ENCODE measurements around the gene KCNJ15.

KCNJ15 gene

GRCh38 chr21:38256599-38257302 lies at the start of gene KCNJ15:
Gene KCNJ15, plus strand, starts transcription at chr21:38256991. Its CDS starts 42,271 bp downstream, at chr21:38299262.
- no peaks in the 10 kb centered on the region for H3K36me3 Mint-ChIP-seq (ENCODE audit: low read depth)
- peaks cover 2% of the 10 kb centered on the region for H3K27me3 Mint-ChIP-seq
- H3K4me1 Mint-ChIP-seq (ENCODE audit: low read depth) = peaks cover 57% of the 10 kb centered on the region
- intact Hi-C loops (cut with micrococcal nuclease) = no loop called here
- no peaks in the 10 kb centered on the region for H3K9me3 Mint-ChIP-seq
- no peak within 1 kb of the TSS for H3K4me3 Mint-ChIP-seq
- no peak within 1 kb of the TSS for H3K27ac Mint-ChIP-seq

GRCh38 chr21:38208118-38208517 lies 48.7 kb upstream of the KCNJ15 start:
- H3K4me1 Mint-ChIP-seq (ENCODE audit: low read depth) = peaks cover 38% of the 10 kb centered on the region
- H3K27ac Mint-ChIP-seq = peak overlapping the region; percentile 16
- peaks cover 58% of the 10 kb centered on the region for H3K27me3 Mint-ChIP-seq
- peaks cover 26% of the 10 kb centered on the region for H3K9me3 Mint-ChIP-seq
- H3K36me3 Mint-ChIP-seq (ENCODE audit: low read depth) = peaks cover 8% of the 10 kb centered on the region
- H3K4me3 Mint-ChIP-seq = no peak overlapping the region
- intact Hi-C loops (cut with micrococcal nuclease) = no loop called here

GRCh38 chr21:38211321-38211720 lies 45.5 kb upstream of the KCNJ15 start:
- Mint-ChIP-seq H3K4me3 (no peak overlapping the region), H3K27ac (no peak overlapping the region), H3K27me3 (peaks cover 39% of the 10 kb centered on the region), H3K36me3 (ENCODE audit: low read depth) (peaks cover 8% of the 10 kb centered on the region), H3K4me1 (ENCODE audit: low read depth) (peaks cover 26% of the 10 kb centered on the region), H3K9me3 (peaks cover 26% of the 10 kb centered on the region)
- intact Hi-C loops (cut with micrococcal nuclease) = no loop called here

GRCh38 chr21:38212706-38213105 lies 44.1 kb upstream of the KCNJ15 start:
- Mint-ChIP-seq H3K27me3 (peaks cover 28% of the 10 kb centered on the region), H3K36me3 (ENCODE audit: low read depth) (peaks cover 8% of the 10 kb centered on the region), H3K27ac (no peak overlapping the region), H3K4me1 (ENCODE audit: low read depth) (peaks cover 19% of the 10 kb centered on the region), H3K4me3 (no peak overlapping the region), H3K9me3 (peaks cover 26% of the 10 kb centered on the region)
- intact Hi-C loops (cut with micrococcal nuclease) = no loop called here

DNA sequence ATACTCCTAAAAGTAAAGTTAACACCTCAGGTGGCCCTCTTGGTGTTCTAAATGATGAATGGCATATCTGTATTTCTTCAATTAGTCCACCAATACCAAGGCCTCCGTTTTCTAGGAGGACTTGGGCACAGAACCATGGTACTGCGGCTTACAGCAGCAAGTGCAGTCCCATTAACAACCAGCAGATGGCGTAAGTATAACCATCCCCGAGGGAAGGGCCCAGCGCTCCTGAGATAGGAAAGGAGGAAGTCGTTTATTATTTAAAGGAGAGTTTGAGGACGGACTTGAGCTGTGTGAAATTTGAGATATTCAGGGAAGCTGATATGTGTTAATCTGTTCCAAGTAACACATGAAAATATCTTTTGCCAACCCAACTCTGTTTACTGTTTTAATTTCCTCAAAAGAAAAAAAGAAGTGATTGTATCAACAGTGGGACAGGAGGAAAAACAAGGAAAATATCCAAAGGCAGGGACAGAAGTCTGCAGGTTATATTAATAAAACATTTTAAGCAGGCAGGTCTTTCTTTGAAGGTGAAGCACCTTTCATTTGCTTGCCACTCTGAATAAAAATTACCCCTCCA lies 37.7 kb upstream of the KCNJ15 start:
- Mint-ChIP-seq H3K27ac (no peak overlapping the region), H3K4me1 (ENCODE audit: low read depth) (peaks cover 32% of the 10 kb centered on the region), H3K27me3 (peaks cover 2% of the 10 kb centered on the region), H3K36me3 (ENCODE audit: low read depth) (peaks cover 38% of the 10 kb centered on the region), H3K9me3 (peaks cover 42% of the 10 kb centered on the region), H3K4me3 (no peak overlapping the region)
- intact Hi-C loops (cut with micrococcal nuclease) = loop anchor here (1.0 to 5.0 kb wide), 2 partner anchors 47 to 133 kb away; no protein-coding TSS in a partner anchor

DNA sequence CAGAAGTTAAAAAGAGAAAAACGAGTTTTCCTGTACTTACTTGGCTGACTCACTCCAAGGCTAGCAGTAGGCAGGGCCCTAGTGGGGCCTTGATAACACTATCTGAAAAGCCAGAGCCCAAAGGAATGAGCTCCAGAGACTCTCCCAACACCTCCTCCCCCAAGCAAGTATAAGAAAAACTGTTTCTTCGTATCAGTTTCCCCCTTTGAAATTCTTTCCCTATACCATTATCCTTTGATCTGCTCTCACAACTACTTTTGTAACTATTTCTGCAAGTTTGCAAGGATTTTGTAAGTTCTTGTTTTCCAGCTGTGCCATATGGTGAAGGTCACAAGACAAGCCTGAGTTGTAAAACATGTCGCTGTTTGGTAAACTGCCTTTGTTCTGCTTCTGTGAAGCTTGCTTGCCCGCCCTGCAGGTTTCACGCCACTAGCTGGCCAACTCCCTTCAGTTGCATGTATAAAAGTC lies 36.5 kb upstream of the KCNJ15 start:
- peaks cover 40% of the 10 kb centered on the region for H3K36me3 Mint-ChIP-seq (ENCODE audit: low read depth)
- peaks cover 54% of the 10 kb centered on the region for H3K9me3 Mint-ChIP-seq
- peaks cover 32% of the 10 kb centered on the region for H3K4me1 Mint-ChIP-seq (ENCODE audit: low read depth)
- intact Hi-C loops (cut with micrococcal nuclease) = no loop called here
- H3K27ac Mint-ChIP-seq = no peak overlapping the region
- peaks cover 2% of the 10 kb centered on the region for H3K27me3 Mint-ChIP-seq
- no peak overlapping the region for H3K4me3 Mint-ChIP-seq

GRCh38 chr21:38221594-38221993 lies 35.2 kb upstream of the KCNJ15 start:
- Mint-ChIP-seq H3K27ac (no peak overlapping the region), H3K4me3 (no peak overlapping the region), H3K27me3 (no peaks in the 10 kb centered on the region), H3K9me3 (peaks cover 67% of the 10 kb centered on the region), H3K4me1 (ENCODE audit: low read depth) (peaks cover 32% of the 10 kb centered on the region), H3K36me3 (ENCODE audit: low read depth) (peaks cover 44% of the 10 kb centered on the region)
- intact Hi-C loops (cut with micrococcal nuclease) = no loop called here

DNA sequence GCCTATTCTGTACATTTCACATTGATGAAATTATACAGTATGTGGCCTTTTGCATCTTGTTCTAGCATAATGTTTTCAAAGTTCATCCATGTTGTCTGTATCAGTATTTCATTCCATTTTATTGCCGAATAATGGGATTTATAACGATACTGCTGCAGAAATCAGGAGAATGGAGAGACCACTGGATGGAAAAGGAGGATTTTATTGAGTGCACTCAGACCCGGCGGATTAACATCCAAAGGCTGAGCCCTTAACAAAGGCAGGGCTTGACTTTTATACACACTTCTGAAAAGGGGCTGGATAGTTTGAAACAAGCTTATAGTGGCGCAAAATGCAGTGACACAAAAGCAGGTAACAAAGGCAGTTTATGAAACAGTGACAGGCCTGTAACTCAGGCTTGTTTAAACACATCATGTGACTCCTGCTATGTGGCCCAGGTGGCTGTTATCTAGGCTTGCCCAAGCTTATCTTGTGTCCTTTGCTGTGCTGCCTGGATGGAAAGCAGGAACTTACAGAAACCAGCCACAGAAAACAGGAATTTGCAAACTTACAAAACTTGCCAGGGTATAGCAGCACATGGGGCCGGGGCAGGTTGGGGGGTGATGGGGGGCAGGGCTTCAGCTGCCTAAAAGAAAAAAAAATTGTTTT lies 32.8 kb upstream of the KCNJ15 start:
- intact Hi-C loops (cut with micrococcal nuclease) = no loop called here
- Mint-ChIP-seq H3K27me3 (no peaks in the 10 kb centered on the region), H3K27ac (no peak overlapping the region), H3K4me1 (ENCODE audit: low read depth) (peaks cover 34% of the 10 kb centered on the region), H3K4me3 (no peak overlapping the region), H3K36me3 (ENCODE audit: low read depth) (peaks cover 54% of the 10 kb centered on the region), H3K9me3 (peaks cover 91% of the 10 kb centered on the region)

DNA sequence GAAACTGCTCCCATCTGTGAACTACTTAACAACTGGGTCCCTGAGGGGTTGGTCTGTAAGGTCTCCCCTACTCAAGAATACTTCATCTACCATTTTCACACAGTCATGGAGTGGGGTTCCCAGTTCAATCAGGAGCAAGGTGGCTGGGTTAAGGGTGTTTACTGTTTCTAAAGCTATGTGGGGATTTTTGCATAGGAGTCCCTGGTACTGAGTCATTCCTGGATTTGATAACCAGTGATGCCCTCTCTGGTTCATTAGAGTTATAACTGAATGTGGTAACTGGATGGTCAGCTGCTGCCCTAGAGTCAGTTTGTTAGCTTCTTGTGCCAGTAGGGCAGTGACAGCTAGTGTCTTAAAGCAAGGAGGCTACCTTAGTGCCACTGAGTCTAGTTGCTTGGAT lies 29.4 kb upstream of the KCNJ15 start:
- no peaks in the 10 kb centered on the region for H3K27me3 Mint-ChIP-seq
- peaks cover 5% of the 10 kb centered on the region for H3K4me1 Mint-ChIP-seq (ENCODE audit: low read depth)
- intact Hi-C loops (cut with micrococcal nuclease) = no loop called here
- no peak overlapping the region for H3K4me3 Mint-ChIP-seq
- peaks cover 44% of the 10 kb centered on the region for H3K36me3 Mint-ChIP-seq (ENCODE audit: low read depth)
- no peak overlapping the region for H3K27ac Mint-ChIP-seq
- H3K9me3 Mint-ChIP-seq = peaks cover 83% of the 10 kb centered on the region

GRCh38 chr21:38228115-38228514 lies 28.7 kb upstream of the KCNJ15 start:
- H3K4me1 Mint-ChIP-seq (ENCODE audit: low read depth) = peaks cover 5% of the 10 kb centered on the region
- intact Hi-C loops (cut with micrococcal nuclease) = no loop called here
- peaks cover 37% of the 10 kb centered on the region for H3K36me3 Mint-ChIP-seq (ENCODE audit: low read depth)
- H3K27ac Mint-ChIP-seq = no peak overlapping the region
- no peaks in the 10 kb centered on the region for H3K27me3 Mint-ChIP-seq
- peaks cover 76% of the 10 kb centered on the region for H3K9me3 Mint-ChIP-seq
- no peak overlapping the region for H3K4me3 Mint-ChIP-seq

- no peak overlapping the region for H3K4me3 Mint-ChIP-seq
Measured at GRCh38 chr21:38228537-38228936, 28.3 kb upstream of the KCNJ15 start.

DNA sequence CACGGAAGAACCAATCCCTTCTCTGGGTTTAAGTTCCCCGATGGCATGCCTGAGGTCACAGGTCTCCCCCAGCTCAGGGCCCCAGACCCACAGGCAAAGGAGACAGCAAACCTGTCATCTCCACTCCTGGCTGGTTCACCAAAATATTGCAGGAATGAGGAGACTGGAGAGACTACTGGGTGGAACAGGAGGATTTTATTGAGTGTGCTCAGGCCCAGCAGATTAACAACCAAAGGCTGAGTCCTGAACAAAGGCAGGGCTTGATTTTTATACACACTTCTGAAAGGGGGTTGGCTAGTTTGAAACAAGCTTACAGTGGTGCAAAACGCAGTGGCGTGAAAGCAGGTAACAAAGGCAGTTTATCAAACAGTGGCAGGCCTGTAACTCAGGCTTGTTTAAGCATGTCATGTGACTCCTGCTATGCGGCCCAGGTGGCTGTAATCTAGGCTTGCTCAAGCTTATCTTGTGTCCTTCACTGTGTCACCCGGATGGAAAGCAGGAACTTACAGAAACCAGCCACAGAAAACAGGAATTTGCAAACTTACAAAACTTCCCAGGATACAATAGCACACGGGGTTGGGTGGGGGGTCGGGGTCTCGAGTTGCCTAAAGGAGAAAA lies 27.4 kb upstream of the KCNJ15 start:
- Mint-ChIP-seq H3K27me3 (no peaks in the 10 kb centered on the region), H3K36me3 (ENCODE audit: low read depth) (peaks cover 28% of the 10 kb centered on the region), H3K9me3 (peaks cover 63% of the 10 kb centered on the region), H3K4me1 (ENCODE audit: low read depth) (peaks cover 5% of the 10 kb centered on the region), H3K4me3 (no peak overlapping the region), H3K27ac (peak overlapping the region; percentile 39)
- intact Hi-C loops (cut with micrococcal nuclease) = no loop called here

More at GRCh38 chr21:38228537-38228936, 28.3 kb upstream of the KCNJ15 start:
- Mint-ChIP-seq H3K4me1 (ENCODE audit: low read depth) (peaks cover 5% of the 10 kb centered on the region), H3K27ac (peak overlapping the region; percentile 39), H3K9me3 (peaks cover 71% of the 10 kb centered on the region), H3K27me3 (no peaks in the 10 kb centered on the region), H3K36me3 (ENCODE audit: low read depth) (peaks cover 34% of the 10 kb centered on the region)
- intact Hi-C loops (cut with micrococcal nuclease) = no loop called here

DNA sequence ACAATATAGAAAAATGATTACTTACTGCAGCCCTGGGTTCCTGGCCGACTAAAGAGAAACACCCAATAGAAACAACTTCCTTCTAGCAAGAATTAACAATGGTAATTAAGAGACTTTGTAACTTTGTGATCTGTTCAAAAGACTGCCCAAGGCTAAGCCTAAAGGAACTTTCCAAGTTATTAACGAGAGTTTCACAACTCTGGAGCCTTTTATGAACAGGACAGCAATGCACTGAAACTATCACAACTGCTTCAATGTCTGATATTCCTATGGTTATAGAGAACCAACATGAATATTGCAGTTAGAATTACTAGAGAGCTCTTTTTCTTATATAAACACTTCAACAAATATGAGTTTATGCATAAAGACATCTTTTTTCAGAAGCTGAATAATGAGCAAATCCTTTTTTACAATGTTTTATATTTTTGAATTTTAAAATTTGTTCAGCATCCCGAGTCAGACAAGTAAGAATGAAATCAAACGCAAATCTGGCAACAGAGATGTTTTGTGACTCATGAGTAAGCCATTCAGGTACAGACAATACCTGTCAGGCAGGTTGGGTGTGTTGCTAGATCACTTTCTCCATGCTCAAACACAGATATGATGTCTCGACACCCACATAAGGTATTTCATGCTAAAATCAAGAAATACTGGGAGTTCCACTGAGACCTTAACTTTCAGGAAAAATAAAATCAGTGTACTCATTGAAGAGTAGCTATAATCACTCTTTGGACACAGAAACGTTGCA lies 22.2 kb upstream of the KCNJ15 start:
- intact Hi-C loops (cut with micrococcal nuclease) = no loop called here
- H3K9me3 Mint-ChIP-seq = peaks cover 12% of the 10 kb centered on the region
- no peak overlapping the region for H3K4me3 Mint-ChIP-seq
- H3K36me3 Mint-ChIP-seq (ENCODE audit: low read depth) = peaks cover 7% of the 10 kb centered on the region
- peaks cover 13% of the 10 kb centered on the region for H3K4me1 Mint-ChIP-seq (ENCODE audit: low read depth)
- H3K27ac Mint-ChIP-seq = no peak overlapping the region
- no peaks in the 10 kb centered on the region for H3K27me3 Mint-ChIP-seq

Data from dendritic cell treated with granulocyte-macrophage colony-stimulating factor and Interleukin-4, amounts not matched to agents 40 ng/mL and 50 ng/mL, for 4 days (primary cell).